ENCODE measurements around the gene SH3BP4. TPM values are rescaled to one million over a fixed set of nuclear protein-coding genes. Genes with fewer than 3 reads are reported as not detected.

SH3BP4 gene
- total RNA-seq, 1 experiment from 2014 or later = 93.8 TPM

- H3K36me3 Mint-ChIP-seq (ENCODE audit: insufficient read depth in 1 of 3, low read depth in 3 of 3) = peaks cover 13 to 38% (median 22%) of the 10 kb centered on the region in 3 experiments
- Histone ChIP-seq H3K18ac (ENCODE audit: insufficient read length, low read depth, low read length) (no peak overlapping the region), H2BK20ac (ENCODE audit: low read depth, low read length, poor library complexity, severe bottlenecking) (no peak overlapping the region), H3K9me3 (ENCODE audit: control insufficient read depth, low read depth, low read length) (no peaks in the 10 kb centered on the region), H4K20me1 (ENCODE audit: control insufficient read depth, insufficient read depth, insufficient read length) (no peaks in the 10 kb centered on the region), H2AFZ (ENCODE audit: low read length) (no peak overlapping the region), H2BK12ac (ENCODE audit: insufficient read length, low read depth, low read length) (no peak overlapping the region), H3K23ac (ENCODE audit: insufficient read length, low read depth, low read length) (no peak overlapping the region), H3K23me2 (ENCODE audit: insufficient read length, low read depth, low read length, poor library complexity, severe bottlenecking) (no peaks in the 10 kb centered on the region), H3K14ac (ENCODE audit: insufficient read depth, low read length) (no peak overlapping the region), H3K9ac (ENCODE audit: extremely low read depth, insufficient read length, low read length) (no peak overlapping the region), H2BK15ac (ENCODE audit: low read depth, low read length) (no peak overlapping the region), H2AK5ac (ENCODE audit: insufficient read length, low read length) (no peak overlapping the region), H3K4me1 (ENCODE audit: insufficient read depth, low read length) (peaks cover 6% of the 10 kb centered on the region; the same call in 1 of the 2 replicates), H3K4ac (ENCODE audit: low read depth, low read length) (no peak overlapping the region), H2BK5ac (ENCODE audit: insufficient read length, low read length) (no peak overlapping the region), H3K56ac (ENCODE audit: insufficient read length, low read depth, low read length) (no peak overlapping the region), H4K5ac (ENCODE audit: insufficient read length, low read depth, low read length) (no peak overlapping the region), H3K27me3 (ENCODE audit: insufficient read depth, low read length) (no peaks in the 10 kb centered on the region), H4K91ac (ENCODE audit: insufficient read length, low read depth, low read length) (no peak overlapping the region), H3K79me2 (ENCODE audit: insufficient read depth, low read length) (peaks cover 28% of the 10 kb centered on the region; the same call in 1 of the 2 replicates), H3K4me2 (ENCODE audit: insufficient read depth, insufficient read length, low read length) (no peak overlapping the region), H3K79me1 (ENCODE audit: insufficient read depth, low read depth, low read length, poor library complexity, severe bottlenecking) (no peaks in the 10 kb centered on the region), H3K27ac (ENCODE audit: insufficient read length, low read depth, low read length) (no peak overlapping the region), H2BK120ac (ENCODE audit: low read depth, low read length, poor library complexity, severe bottlenecking) (no peak overlapping the region), H3T11ph (ENCODE audit: low read length) (no peak overlapping the region), H4K8ac (replicated peaks; ENCODE audit: insufficient read length, low read depth, low read length) (no peak overlapping the region)
- TF ChIP-seq CTCF (conservative IDR thresholded peaks at IDR 0.05) = no peak
- H3K4me1 Mint-ChIP-seq = peaks cover 46 to 56% of the 10 kb centered on the region in 2 experiments
- H3K4me3 Mint-ChIP-seq = no peak overlapping the region
- H3K27me3 Mint-ChIP-seq (ENCODE audit: low read depth) = no peaks in the 10 kb centered on the region
- peak overlapping the region in 1 of 3 experiments; percentile 29; a peak in 1 of 7 replicates for H3K27ac Mint-ChIP-seq
- no peaks in the 10 kb centered on the region for H3K9me3 Mint-ChIP-seq
- no CpG with 5 or more reads among the region's 7 CpGs for WGBS (ENCODE audit: extremely low coverage, insufficient read length, low lambda C conversion rate)
- no peak for DNase-seq
These were observed 34.6 kb downstream of the SH3BP4 start for GRCh38 chr2:234986390-234986789.
